HG03521 (cell line): Measurements from ENCODE around the gene CARD11.
"Not testable (repeated sequence)": the region's sequence is repeated elsewhere in the genome, so short reads cannot be mapped to it uniquely, and the experiment has no call there.

Experiments used
- ATAC-seq: cut with Tn5 transposase; IDR thresholded peaks from one replicate; pipeline ENCODE4 v1.9.1; 2021; ENCODE audit warnings: mild to moderate bottlenecking, moderate library complexity; ENCODE audit not compliant: unreplicated experiment

CARD11 gene

GRCh38 chr7:2966466-2967078 lies 77.1 kb downstream of the CARD11 start:
- no peak for ATAC-seq

GRCh38 chr7:2965745-2966270 lies 77.9 kb downstream of the CARD11 start:
- no peak for ATAC-seq

- no peak for ATAC-seq
These were observed 78.4 kb downstream of the CARD11 start for GRCh38 chr7:2965301-2965700.

- ATAC-seq = no peak
These were observed 79.5 kb downstream of the CARD11 start for GRCh38 chr7:2964208-2964607.

GRCh38 chr7:2962865-2963264 lies 80.8 kb downstream of the CARD11 start:
- no peak for ATAC-seq

GRCh38 chr7:2959828-2960599 lies 83.7 kb downstream of the CARD11 start:
- ATAC-seq = no peak

GRCh38 chr7:2959103-2959680 lies 84.5 kb downstream of the CARD11 start:
- ATAC-seq = no peak

- no peak for ATAC-seq
These were observed 85.1 kb downstream of the CARD11 start for GRCh38 chr7:2958416-2959102.

- not testable (repeated sequence) for ATAC-seq
These were observed 86.3 kb downstream of the CARD11 start for GRCh38 chr7:2957369-2957727.

- no peak for ATAC-seq
These were observed 86.9 kb downstream of the CARD11 start for GRCh38 chr7:2956526-2957368.

- ATAC-seq = no peak
These were observed 87.6 kb downstream of the CARD11 start for GRCh38 chr7:2956076-2956475.

GRCh38 chr7:2955269-2955668 lies 88.4 kb downstream of the CARD11 start:
- no peak for ATAC-seq

- no peak for ATAC-seq
These were observed 89.2 kb downstream of the CARD11 start for GRCh38 chr7:2954433-2954853.

GRCh38 chr7:2953588-2954407 lies 89.9 kb downstream of the CARD11 start:
- no peak for ATAC-seq

- no peak for ATAC-seq
These were observed 90.6 kb downstream of the CARD11 start for GRCh38 chr7:2953099-2953498.

GRCh38 chr7:2952316-2952715 lies 91.4 kb downstream of the CARD11 start:
- no peak for ATAC-seq

- no peak for ATAC-seq
These were observed 93.1 kb downstream of the CARD11 start for GRCh38 chr7:2950578-2950977.

- ATAC-seq = no peak
These were observed 94.9 kb downstream of the CARD11 start for GRCh38 chr7:2948749-2949148.

GRCh38 chr7:2947058-2947780 lies 96.4 kb downstream of the CARD11 start:
- ATAC-seq = no peak
